BE2C (cell line): Measurements from ENCODE around the gene ANO8.

Experiments used
- DNase-seq: peaks from one replicate; pipeline ENCODE4 v3.0.0-alpha.2; 2020
- H3K27me3 ChIP-seq: fragments of 250-450 bp; sonication (Bioruptor Pico); 2 replicates; pipeline ENCODE4 v1.5.1; 2020; ENCODE audit warnings: mild to moderate bottlenecking
- H3K36me3 ChIP-seq: fragments of 250-450 bp; sonication (Bioruptor Pico); 2 replicates; pipeline ENCODE4 v1.5.1; 2020; ENCODE audit warnings: mild to moderate bottlenecking
- H3K4me1 ChIP-seq: fragments of 250-450 bp; sonication (Bioruptor Pico); 2 replicates; pipeline ENCODE4 v1.5.1; 2020
- H3K4me3 ChIP-seq: 2 replicates; pipeline ENCODE4 v1.5.1; 2011; ENCODE audit warnings: low read depth, low read length
- H3K9me3 ChIP-seq: fragments of 250-450 bp; sonication (Bioruptor Pico); 2 replicates; pipeline ENCODE4 v1.5.1; 2020
- TF ChIP-seq, protein P1 (sequence below): IDR thresholded peaks from 2 replicates; pipeline ENCODE4 v1.5.1; 2012; ENCODE audit warnings: mild to moderate bottlenecking, low read depth, low read length

Gene ANO8

GRCh38 chr19:17303940-17304267, 30.8 kb downstream of the ANO8 start:
- Histone ChIP-seq H3K36me3 (no peaks in the 10 kb centered on the region), H3K9me3 (no peaks in the 10 kb centered on the region), H3K4me1 (peaks cover 6% of the 10 kb centered on the region), H3K27me3 (no peaks in the 10 kb centered on the region), H3K4me3 (no peak overlapping the region)
- DNase-seq = no peak
- TF ChIP-seq, protein P1, sequence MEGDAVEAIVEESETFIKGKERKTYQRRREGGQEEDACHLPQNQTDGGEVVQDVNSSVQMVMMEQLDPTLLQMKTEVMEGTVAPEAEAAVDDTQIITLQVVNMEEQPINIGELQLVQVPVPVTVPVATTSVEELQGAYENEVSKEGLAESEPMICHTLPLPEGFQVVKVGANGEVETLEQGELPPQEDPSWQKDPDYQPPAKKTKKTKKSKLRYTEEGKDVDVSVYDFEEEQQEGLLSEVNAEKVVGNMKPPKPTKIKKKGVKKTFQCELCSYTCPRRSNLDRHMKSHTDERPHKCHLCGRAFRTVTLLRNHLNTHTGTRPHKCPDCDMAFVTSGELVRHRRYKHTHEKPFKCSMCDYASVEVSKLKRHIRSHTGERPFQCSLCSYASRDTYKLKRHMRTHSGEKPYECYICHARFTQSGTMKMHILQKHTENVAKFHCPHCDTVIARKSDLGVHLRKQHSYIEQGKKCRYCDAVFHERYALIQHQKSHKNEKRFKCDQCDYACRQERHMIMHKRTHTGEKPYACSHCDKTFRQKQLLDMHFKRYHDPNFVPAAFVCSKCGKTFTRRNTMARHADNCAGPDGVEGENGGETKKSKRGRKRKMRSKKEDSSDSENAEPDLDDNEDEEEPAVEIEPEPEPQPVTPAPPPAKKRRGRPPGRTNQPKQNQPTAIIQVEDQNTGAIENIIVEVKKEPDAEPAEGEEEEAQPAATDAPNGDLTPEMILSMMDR = no peak

DNA sequence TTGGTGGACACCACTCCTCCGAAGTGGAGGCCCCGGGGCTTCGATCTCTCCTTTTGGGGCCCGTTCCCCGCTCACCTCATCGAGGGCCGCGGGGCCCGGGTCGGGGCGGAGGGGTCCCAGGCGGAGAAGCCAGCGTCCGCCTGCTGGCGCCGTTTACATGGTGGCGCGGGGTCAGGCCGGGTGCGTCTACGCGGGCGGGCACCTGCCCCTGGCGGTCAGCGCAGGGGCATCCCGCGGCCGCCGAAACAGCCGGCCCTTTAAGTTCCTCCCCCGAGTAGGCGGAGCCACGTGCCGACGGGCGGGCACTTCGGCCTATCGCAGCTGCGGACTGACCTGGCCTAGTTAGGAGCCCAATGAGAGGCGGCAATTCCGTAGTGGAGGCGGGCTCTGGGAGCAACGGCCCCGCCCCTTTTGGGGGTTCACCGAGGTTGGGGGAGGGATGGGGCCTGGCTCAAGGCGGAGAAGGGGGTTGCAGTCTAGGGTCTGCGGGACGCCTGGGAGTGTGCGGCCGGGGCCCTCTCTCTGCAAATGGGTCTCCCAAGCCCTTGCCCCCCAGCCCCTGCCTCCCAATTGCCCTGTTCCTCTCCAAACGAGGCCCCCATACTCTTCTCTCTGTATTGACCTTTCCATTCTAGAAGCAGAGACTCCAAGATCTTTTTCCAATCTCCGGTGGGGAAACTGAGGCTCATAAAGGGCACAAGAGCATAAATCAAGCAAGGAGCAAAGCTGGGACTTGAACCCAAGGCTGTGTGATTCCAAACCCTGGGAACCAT, 31.3 kb downstream of the ANO8 start, which contains the start of gene ABHD8:
Gene ABHD8 (minus strand): TSS at position 259 of the 773 bp plus-strand sequence. CDS start 1,809 bp downstream, outside the sequence.
- Histone ChIP-seq H3K4me3 (peak within 1 kb of the TSS; percentile 66), H3K9me3 (no peaks in the 10 kb centered on the region), H3K4me1 (peaks cover 6% of the 10 kb centered on the region), H3K27me3 (no peaks in the 10 kb centered on the region), H3K36me3 (no peaks in the 10 kb centered on the region)
- peak; percentile 97 for DNase-seq
- TF ChIP-seq, protein P1 = peak; percentile 44

- peak overlapping the region; percentile 66 for H3K4me3 ChIP-seq
- TF ChIP-seq, protein P1 = no peak
- H3K4me1 ChIP-seq = peaks cover 6% of the 10 kb centered on the region
- H3K9me3 ChIP-seq = no peaks in the 10 kb centered on the region
- DNase-seq = no peak
- no peaks in the 10 kb centered on the region for H3K36me3 ChIP-seq
- no peaks in the 10 kb centered on the region for H3K27me3 ChIP-seq
Measured at GRCh38 chr19:17302391-17303166, 32.1 kb downstream of the ANO8 start.

GRCh38 chr19:17300992-17301619, 33.5 kb downstream of the ANO8 start:
- Histone ChIP-seq H3K9me3 (no peaks in the 10 kb centered on the region), H3K4me1 (peaks cover 6% of the 10 kb centered on the region), H3K27me3 (no peaks in the 10 kb centered on the region), H3K36me3 (no peaks in the 10 kb centered on the region), H3K4me3 (no peak overlapping the region)
- TF ChIP-seq, protein P1 = no peak
- no peak for DNase-seq

GRCh38 chr19:17296976-17297375, 37.7 kb downstream of the ANO8 start:
- H3K4me1 ChIP-seq = peaks cover 7% of the 10 kb centered on the region
- TF ChIP-seq, protein P1 = no peak
- H3K4me3 ChIP-seq = no peak overlapping the region
- no peaks in the 10 kb centered on the region for H3K9me3 ChIP-seq
- no peak for DNase-seq
- peaks cover 3% of the 10 kb centered on the region; the same call in 1 of the 2 replicates for H3K36me3 ChIP-seq
- H3K27me3 ChIP-seq = no peaks in the 10 kb centered on the region
